ENCODE measurements around the gene FERD3L.

DNA sequence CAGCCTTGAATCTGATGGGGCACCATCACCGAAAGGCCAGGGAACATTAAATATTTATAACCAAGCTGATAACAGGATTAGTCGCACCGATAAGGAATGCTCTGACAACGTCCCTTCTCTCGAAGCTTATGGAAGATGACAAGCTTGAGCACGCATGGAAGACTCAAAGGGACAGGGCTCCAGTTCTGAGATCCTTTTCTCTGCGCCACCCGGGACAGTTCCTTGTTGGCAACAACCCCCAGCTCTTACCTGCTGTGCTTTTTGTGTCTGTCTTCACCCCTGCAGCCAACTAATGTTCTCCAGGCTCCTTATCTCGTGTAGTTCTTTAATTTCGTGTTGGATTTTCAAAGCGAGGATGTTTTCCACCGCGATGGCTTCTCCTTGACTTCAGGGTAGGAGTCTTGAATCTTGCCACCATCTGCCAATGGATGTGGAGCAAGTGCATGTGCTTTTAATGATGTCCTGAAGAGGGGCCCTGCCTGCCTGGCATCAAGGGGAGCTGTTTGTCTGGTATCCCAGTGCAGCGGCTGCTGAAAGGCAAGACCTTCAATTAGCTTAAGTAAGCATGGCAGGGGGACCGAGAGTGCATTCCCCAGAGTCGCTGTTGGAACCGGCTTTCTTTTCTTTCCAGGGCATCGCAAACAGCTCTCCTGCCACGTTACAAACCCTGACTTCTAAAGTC, 354 bp upstream of the FERD3L start:
- TF ChIP-seq, protein P1, sequence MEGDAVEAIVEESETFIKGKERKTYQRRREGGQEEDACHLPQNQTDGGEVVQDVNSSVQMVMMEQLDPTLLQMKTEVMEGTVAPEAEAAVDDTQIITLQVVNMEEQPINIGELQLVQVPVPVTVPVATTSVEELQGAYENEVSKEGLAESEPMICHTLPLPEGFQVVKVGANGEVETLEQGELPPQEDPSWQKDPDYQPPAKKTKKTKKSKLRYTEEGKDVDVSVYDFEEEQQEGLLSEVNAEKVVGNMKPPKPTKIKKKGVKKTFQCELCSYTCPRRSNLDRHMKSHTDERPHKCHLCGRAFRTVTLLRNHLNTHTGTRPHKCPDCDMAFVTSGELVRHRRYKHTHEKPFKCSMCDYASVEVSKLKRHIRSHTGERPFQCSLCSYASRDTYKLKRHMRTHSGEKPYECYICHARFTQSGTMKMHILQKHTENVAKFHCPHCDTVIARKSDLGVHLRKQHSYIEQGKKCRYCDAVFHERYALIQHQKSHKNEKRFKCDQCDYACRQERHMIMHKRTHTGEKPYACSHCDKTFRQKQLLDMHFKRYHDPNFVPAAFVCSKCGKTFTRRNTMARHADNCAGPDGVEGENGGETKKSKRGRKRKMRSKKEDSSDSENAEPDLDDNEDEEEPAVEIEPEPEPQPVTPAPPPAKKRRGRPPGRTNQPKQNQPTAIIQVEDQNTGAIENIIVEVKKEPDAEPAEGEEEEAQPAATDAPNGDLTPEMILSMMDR (conservative IDR thresholded peaks at IDR 0.05 in 1 of 2, IDR thresholded peaks at IDR 0.05 in 1 of 2; ENCODE audit: extremely low read depth in 1 of 2, insufficient read depth in 1 of 2, low read depth in 1 of 2, low read length in 2 of 2) = no peak
- no peak for TF ChIP-seq EZH2 (IDR thresholded peaks at IDR 0.05; ENCODE audit: borderline replicate concordance, low read length)
